Right atrium auricular region (tissue), 2 donors: ENCODE data around the gene KARS1. TPM values are rescaled to one million over a fixed set of nuclear protein-coding genes. Genes with fewer than 3 reads are reported as not detected.

Source experiments
- DNase-seq: peaks from one replicate; pipeline ENCODE4 v3.0.0-alpha.2; 2019; ENCODE audit warnings: low spot score
- H3K27ac ChIP-seq, 2 donors: fragments of 200-600 bp; sonication (generic); 1 replicate in 1 of 2; 2 replicates in 1 of 2; pipeline ENCODE4 v1.5.1; 2016 to 2019
- H3K27me3 ChIP-seq, 2 donors: fragments of 200-600 bp; sonication (generic); one replicate each; pipeline versions ENCODE4 v1.5.1 to v1.6.0; 2017 to 2019
- H3K36me3 ChIP-seq: fragments of 200-600 bp; sonication (generic); one replicate; pipeline ENCODE4 v1.5.1; 2016
- H3K4me1 ChIP-seq, 2 donors: fragments of 200-600 bp; sonication (generic); one replicate each; pipeline versions ENCODE4 v1.5.1 to v1.6.0; 2017 to 2019
- H3K4me3 ChIP-seq, 2 donors: fragments of 200-600 bp; sonication (generic); 1 replicate in 1 of 2; 2 replicates in 1 of 2; pipeline ENCODE4 v1.5.1; 2017 to 2019; ENCODE audit warnings: mild to moderate bottlenecking in 1 of 2, moderate library complexity in 1 of 2
- H3K9me3 ChIP-seq, 2 donors: fragments of 200-600 bp; sonication (generic); one replicate each; pipeline ENCODE4 v1.5.1; 2019
- CTCF ChIP-seq, 2 donors: fragments of 200-600 bp; sonication (generic); IDR thresholded peaks; one replicate each; pipeline ENCODE4 v1.5.1; 2019; ENCODE audit warnings: antibody characterized with exemption in 2 of 2
- total RNA-seq, 2 donors: library from RNA; depleted of rRNA; stranded (reverse); fragments of >200 nt; gene quantifications; one replicate each; pipeline ENCODE4 v1.1.0, GENCODE V29; 2016

Gene KARS1
- 100 to 1,000 TPM in 1 of 2 donors, 10 to 100 TPM in 1; 88.9 to 100 TPM for total RNA-seq

- Histone ChIP-seq H3K27ac (peak within 1 kb of the TSS; percentile 96 to 99), H3K9me3 (no peaks in the 10 kb centered on the region), H3K36me3 (peaks cover 5% of the 10 kb centered on the region), H3K4me3 (peak within 1 kb of the TSS; percentile 90 to 92), H3K4me1 (peaks cover 0 to 56% of the 10 kb centered on the region in 2 donors), H3K27me3 (no peaks in the 10 kb centered on the region)
- no peak for TF ChIP-seq CTCF (IDR thresholded peaks at IDR 0.05)
- DNase-seq: peak; percentile 93
Measured at GRCh38 chr16:75647492-75648264, at the start of gene KARS1, which contains the start of gene TERF2IP. TSS of gene KARS1 (minus strand) at chr16:75647665. CDS start at chr16:75647639, 26 bp downstream. TSS of gene TERF2IP (plus strand) at chr16:75647773. CDS start at chr16:75647883, 110 bp downstream.

GRCh38 chr16:75695708-75696107 lies 48.2 kb upstream of the KARS1 start:
- no peaks in the 10 kb centered on the region for H3K9me3 ChIP-seq
- no peak for TF ChIP-seq CTCF (IDR thresholded peaks at IDR 0.05)
- no peaks in the 10 kb centered on the region for H3K27me3 ChIP-seq

GRCh38 chr16:75687361-75687760 lies 39.9 kb upstream of the KARS1 start:
- no peak for TF ChIP-seq CTCF (IDR thresholded peaks at IDR 0.05)
- no peaks in the 10 kb centered on the region for H3K36me3 ChIP-seq
- H3K9me3 ChIP-seq: no peaks in the 10 kb centered on the region

More at GRCh38 chr16:75695708-75696107, 48.2 kb upstream of the KARS1 start:
- no peak overlapping the region for H3K27ac ChIP-seq
- no peaks in the 10 kb centered on the region for H3K36me3 ChIP-seq
- DNase-seq: no peak
- H3K4me3 ChIP-seq: no peak overlapping the region
- no peaks in the 10 kb centered on the region for H3K4me1 ChIP-seq

GRCh38 chr16:75682308-75682707 lies 34.8 kb upstream of the KARS1 start:
- H3K27ac ChIP-seq: no peak overlapping the region
- H3K36me3 ChIP-seq: no peaks in the 10 kb centered on the region
- no peak for TF ChIP-seq CTCF (IDR thresholded peaks at IDR 0.05)
- DNase-seq: no peak
- no peak overlapping the region for H3K4me3 ChIP-seq
- H3K27me3 ChIP-seq: no peaks in the 10 kb centered on the region
- no peaks in the 10 kb centered on the region for H3K9me3 ChIP-seq
- H3K4me1 ChIP-seq: no peaks in the 10 kb centered on the region

More at GRCh38 chr16:75687361-75687760, 39.9 kb upstream of the KARS1 start:
- no peak for DNase-seq
- Histone ChIP-seq H3K4me3 (no peak overlapping the region), H3K4me1 (no peaks in the 10 kb centered on the region), H3K27me3 (no peaks in the 10 kb centered on the region), H3K27ac (peak overlapping the region in 1 of 2 donors; percentile 7)

- DNase-seq: no peak
- Histone ChIP-seq H3K9me3 (no peaks in the 10 kb centered on the region), H3K4me1 (no peaks in the 10 kb centered on the region), H3K27me3 (no peaks in the 10 kb centered on the region), H3K27ac (no peak overlapping the region), H3K36me3 (no peaks in the 10 kb centered on the region), H3K4me3 (no peak overlapping the region)
- no peak for TF ChIP-seq CTCF (IDR thresholded peaks at IDR 0.05)
Measured at GRCh38 chr16:75679366-75679765, 31.9 kb upstream of the KARS1 start.
